Measurements from ENCODE around the gene YIPF5. TPM values are rescaled to one million over a fixed set of nuclear protein-coding genes. Genes with fewer than 3 reads are reported as not detected.
A peak's percentile ranks its signal among the peaks of the same experiment; 100 is the strongest.

Gene YIPF5
- total RNA-seq, 3 donors from 2014 or later, result 45.9 to 53.6 (median 53.5) TPM

GRCh38 chr5:144179226-144179625 lies 8.8 kb upstream of the YIPF5 start:
- no peak overlapping the region for H3K4me3 ChIP-seq
- intact Hi-C loops (cut with DNase I, micrococcal nuclease), result no loop called here
- no peak for ATAC-seq

GRCh38 chr5:144177548-144177947 lies 7.1 kb upstream of the YIPF5 start:
- no peak for TF ChIP-seq CTCF (IDR thresholded peaks at IDR 0.05)
- Histone ChIP-seq H3K4me3 (no peak overlapping the region), H3K9me3 (no peaks in the 10 kb centered on the region), H3K36me3 (ENCODE audit: low read depth) (no peaks in the 10 kb centered on the region), H3K4me1 (ENCODE audit: low read depth) (no peaks in the 10 kb centered on the region)
- ATAC-seq (no peak), DNase-seq (no peak)
- intact Hi-C loops (cut with DNase I, micrococcal nuclease), result no loop called here

More at GRCh38 chr5:144179226-144179625, 8.8 kb upstream of the YIPF5 start:
- TF ChIP-seq CTCF (IDR thresholded peaks at IDR 0.05), result no peak
- DNase-seq, result no peak
- Histone ChIP-seq H3K36me3 (ENCODE audit: low read depth) (no peaks in the 10 kb centered on the region), H3K9me3 (no peaks in the 10 kb centered on the region), H3K4me1 (ENCODE audit: low read depth) (peaks cover 3% of the 10 kb centered on the region)

- intact Hi-C loops (cut with DNase I, micrococcal nuclease), result no loop called here
- no peak for TF ChIP-seq CTCF (IDR thresholded peaks at IDR 0.05)
- no peaks in the 10 kb centered on the region for H3K36me3 ChIP-seq (ENCODE audit: low read depth)
Measured at GRCh38 chr5:144173766-144174165, 3.3 kb upstream of the YIPF5 start.

GRCh38 chr5:144169904-144170275 lies 569 bp downstream of the YIPF5 start:
- H3K9me3 ChIP-seq, result no peaks in the 10 kb centered on the region
- H3K4me1 ChIP-seq (ENCODE audit: low read depth), result peaks cover 8% of the 10 kb centered on the region
- H3K36me3 ChIP-seq (ENCODE audit: low read depth), result no peaks in the 10 kb centered on the region
- intact Hi-C loops (cut with DNase I, micrococcal nuclease), result no loop called here
- DNase-seq (no peak), ATAC-seq (no peak)
- TF ChIP-seq CTCF (IDR thresholded peaks at IDR 0.05), result no peak
- H3K4me3 ChIP-seq, result peak overlapping the region; percentile 62

More at GRCh38 chr5:144173766-144174165, 3.3 kb upstream of the YIPF5 start:
- DNase-seq, result no peak
- Histone ChIP-seq H3K4me1 (ENCODE audit: low read depth) (peaks cover 8% of the 10 kb centered on the region), H3K4me3 (no peak overlapping the region), H3K9me3 (no peaks in the 10 kb centered on the region)
- ATAC-seq, result no peak

- no peak for TF ChIP-seq CTCF (IDR thresholded peaks at IDR 0.05)
- H3K4me1 ChIP-seq (ENCODE audit: low read depth), result peaks cover 8% of the 10 kb centered on the region
- H3K4me3 ChIP-seq, result no peak overlapping the region
- ATAC-seq (no peak), DNase-seq (no peak)
- no peaks in the 10 kb centered on the region for H3K36me3 ChIP-seq (ENCODE audit: low read depth)
- intact Hi-C loops (cut with DNase I, micrococcal nuclease), result no loop called here
- H3K9me3 ChIP-seq, result no peaks in the 10 kb centered on the region
Measured at GRCh38 chr5:144167998-144168397, 2.5 kb downstream of the YIPF5 start.

- intact Hi-C loops (cut with DNase I, micrococcal nuclease), result no loop called here
- no peak for TF ChIP-seq CTCF (IDR thresholded peaks at IDR 0.05)
- no peak overlapping the region for H3K4me3 ChIP-seq
- H3K4me1 ChIP-seq (ENCODE audit: low read depth), result peaks cover 8% of the 10 kb centered on the region
- no peaks in the 10 kb centered on the region for H3K36me3 ChIP-seq (ENCODE audit: low read depth)
- H3K9me3 ChIP-seq, result no peaks in the 10 kb centered on the region
- no peak for ATAC-seq
- no peak for DNase-seq
Measured at GRCh38 chr5:144166696-144167095, 3.8 kb downstream of the YIPF5 start.

Measured in mucosa of descending colon (tissue), 3 donors.